HUES64 (cell line): ENCODE data around the gene USP49.

Experiments
- H3K27ac ChIP-seq: 2 replicates; pipeline ENCODE4 v1.7.0; 2013; ENCODE audit warnings: low read depth, low read length, inconsistent platforms
- H3K27me3 ChIP-seq: 2 replicates; pipeline ENCODE4 v1.6.1; 2013; ENCODE audit warnings: mild to moderate bottlenecking, low read length; ENCODE audit not compliant: insufficient read depth
- H3K36me3 ChIP-seq: 2 replicates; pipeline ENCODE4 v1.6.1; 2013; ENCODE audit warnings: mild to moderate bottlenecking, low read length; ENCODE audit not compliant: insufficient read depth
- H3K4me1 ChIP-seq: 2 replicates; pipeline ENCODE4 v1.6.1; 2013; ENCODE audit warnings: mild to moderate bottlenecking, low read length, moderate library complexity; ENCODE audit not compliant: insufficient read depth
- H3K4me3 ChIP-seq: 2 replicates; pipeline ENCODE4 v1.5.1; 2013; ENCODE audit warnings: mild to moderate bottlenecking, low read length, moderate library complexity
- H3K9ac ChIP-seq: 2 replicates; pipeline ENCODE4 v1.6.1; 2013; ENCODE audit warnings: mild to moderate bottlenecking, low read depth, low read length
- H3K9me3 ChIP-seq: 2 replicates; pipeline ENCODE4 v1.6.1; 2013; ENCODE audit warnings: low read depth, low read length; ENCODE audit not compliant: insufficient read depth
- WGBS: fragments of 150-250, 120-280 bp; methylation state at CpG from one replicate; pipeline ENCODE4 v1.1.7; 2013; ENCODE audit warnings: missing lambda C conversion rate; 5-methylcytosine and 5-hydroxymethylcytosine counted together

USP49 gene

GRCh38 chr6:41748102-41748477 lies 147.1 kb downstream of the USP49 start:
- 94% methylated on average over 6 of the region's 6 CpGs for WGBS
- no peak overlapping the region for H3K9ac ChIP-seq
- no peaks in the 10 kb centered on the region for H3K36me3 ChIP-seq
- no peaks in the 10 kb centered on the region for H3K4me1 ChIP-seq
- H3K27me3 ChIP-seq: no peaks in the 10 kb centered on the region
- H3K9me3 ChIP-seq: no peaks in the 10 kb centered on the region
- H3K4me3 ChIP-seq: no peak overlapping the region
- no peak overlapping the region for H3K27ac ChIP-seq

GRCh38 chr6:41747256-41748101 lies 147.7 kb downstream of the USP49 start, which contains the start of gene PGC:
Gene PGC (minus strand): TSS chr6:41747397. CDS start chr6:41747334, 63 bp downstream.
- no peaks in the 10 kb centered on the region for H3K4me1 ChIP-seq
- H3K36me3 ChIP-seq: no peaks in the 10 kb centered on the region
- no peak within 1 kb of the TSS for H3K27ac ChIP-seq
- 94% methylated on average over 15 of the region's 15 CpGs for WGBS
- H3K9me3 ChIP-seq: no peaks in the 10 kb centered on the region
- H3K9ac ChIP-seq: no peak within 1 kb of the TSS
- H3K27me3 ChIP-seq: no peaks in the 10 kb centered on the region
- H3K4me3 ChIP-seq: no peak within 1 kb of the TSS

GRCh38 chr6:41746107-41746506 lies 149.1 kb downstream of the USP49 start:
- H3K9me3 ChIP-seq: no peaks in the 10 kb centered on the region
- no peak overlapping the region for H3K9ac ChIP-seq
- 95% methylated on average over 10 of the region's 10 CpGs for WGBS

DNA sequence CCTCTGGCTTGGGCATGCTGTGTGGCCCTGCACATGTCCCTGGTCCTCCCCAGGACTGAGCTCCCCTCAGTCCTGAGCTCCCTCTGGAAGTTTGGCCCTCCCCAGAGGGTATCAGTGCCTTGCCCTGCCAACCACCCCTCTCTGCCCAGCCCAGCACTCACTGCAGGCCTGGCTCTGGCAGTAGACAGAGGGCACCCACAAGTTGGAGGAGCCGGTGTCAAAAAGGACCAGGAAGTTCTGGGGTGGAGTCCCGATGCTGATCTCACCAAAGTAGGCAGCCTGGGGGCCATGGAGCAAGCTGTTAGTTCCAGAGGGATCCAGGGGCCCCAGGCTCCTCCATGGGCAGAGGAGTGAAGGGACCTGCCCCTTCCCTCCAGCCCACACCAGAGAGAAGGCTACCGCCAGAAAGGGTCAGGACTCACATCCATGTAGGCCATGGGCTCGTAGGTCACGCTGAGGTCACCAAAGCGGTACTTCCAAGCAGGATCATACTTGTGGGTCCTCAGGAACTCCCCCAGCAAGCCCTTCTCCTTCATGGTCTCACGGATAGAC lies 150.9 kb downstream of the USP49 start:
- no peaks in the 10 kb centered on the region for H3K27me3 ChIP-seq
- no peak overlapping the region for H3K4me3 ChIP-seq
- no peaks in the 10 kb centered on the region for H3K9me3 ChIP-seq
- H3K9ac ChIP-seq: no peak overlapping the region
- no peak overlapping the region for H3K27ac ChIP-seq
- 90% methylated on average over 7 of the region's 7 CpGs for WGBS
- H3K36me3 ChIP-seq: no peaks in the 10 kb centered on the region
- H3K4me1 ChIP-seq: no peaks in the 10 kb centered on the region

More at GRCh38 chr6:41746107-41746506, 149.1 kb downstream of the USP49 start:
- Histone ChIP-seq H3K4me3 (no peak overlapping the region), H3K36me3 (no peaks in the 10 kb centered on the region), H3K27ac (no peak overlapping the region), H3K4me1 (no peaks in the 10 kb centered on the region), H3K27me3 (no peaks in the 10 kb centered on the region)

- H3K9me3 ChIP-seq: no peaks in the 10 kb centered on the region
Observed at GRCh38 chr6:41743406-41744235, 151.6 kb downstream of the USP49 start.

DNA sequence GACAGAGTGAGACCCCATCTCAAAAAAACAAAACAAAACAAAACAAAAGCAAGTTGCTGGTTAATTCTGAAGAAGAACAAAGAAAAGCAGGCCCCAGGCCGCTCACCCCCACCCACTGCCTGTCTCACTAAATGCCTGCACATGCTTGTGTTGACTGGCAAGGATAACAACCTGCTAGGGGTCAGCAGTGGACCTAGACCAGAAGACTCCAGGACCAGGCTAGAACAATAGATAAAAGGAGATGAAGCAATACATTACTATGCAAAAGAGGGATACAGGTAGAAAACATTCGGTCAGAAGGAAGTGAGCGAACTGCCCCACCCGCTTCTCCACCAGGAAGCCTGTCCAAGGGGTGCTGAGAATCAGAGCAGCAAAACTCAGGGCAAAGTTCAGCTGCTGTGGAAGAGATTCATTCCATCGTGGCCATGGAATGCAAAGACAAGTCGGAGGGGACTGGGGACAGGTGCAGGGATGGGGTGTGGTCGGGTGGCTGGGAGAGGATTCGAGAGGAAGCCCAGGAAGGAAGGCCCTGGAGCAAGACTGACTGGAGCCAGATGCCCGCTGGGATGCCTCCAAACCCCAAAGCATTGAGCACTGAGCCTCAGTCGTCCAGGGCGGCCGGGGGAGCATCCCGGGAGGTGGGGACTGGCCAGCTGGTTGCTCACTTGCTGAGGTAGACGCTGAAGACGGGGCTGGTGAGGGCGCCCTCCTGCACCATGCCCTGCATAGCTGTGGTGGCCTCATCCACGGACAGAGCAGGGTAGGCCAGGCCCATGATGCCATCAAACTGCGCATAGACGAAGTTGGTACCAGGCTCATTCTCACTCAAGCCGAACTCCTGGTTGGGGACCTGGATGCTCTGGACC lies 153.3 kb downstream of the USP49 start:
- H3K9me3 ChIP-seq: no peaks in the 10 kb centered on the region
- H3K4me3 ChIP-seq: no peak overlapping the region
- no peak overlapping the region for H3K27ac ChIP-seq
- H3K4me1 ChIP-seq: no peaks in the 10 kb centered on the region
- H3K27me3 ChIP-seq: no peaks in the 10 kb centered on the region
- H3K9ac ChIP-seq: no peak overlapping the region
- WGBS: 89% methylated on average over 20 of the region's 20 CpGs
- no peaks in the 10 kb centered on the region for H3K36me3 ChIP-seq

More at GRCh38 chr6:41743406-41744235, 151.6 kb downstream of the USP49 start:
- H3K4me3 ChIP-seq: no peak overlapping the region
- WGBS: 91% methylated on average over 6 of the region's 6 CpGs
- H3K36me3 ChIP-seq: no peaks in the 10 kb centered on the region
- H3K9ac ChIP-seq: no peak overlapping the region
- no peaks in the 10 kb centered on the region for H3K27me3 ChIP-seq
- H3K4me1 ChIP-seq: no peaks in the 10 kb centered on the region
- no peak overlapping the region for H3K27ac ChIP-seq

DNA sequence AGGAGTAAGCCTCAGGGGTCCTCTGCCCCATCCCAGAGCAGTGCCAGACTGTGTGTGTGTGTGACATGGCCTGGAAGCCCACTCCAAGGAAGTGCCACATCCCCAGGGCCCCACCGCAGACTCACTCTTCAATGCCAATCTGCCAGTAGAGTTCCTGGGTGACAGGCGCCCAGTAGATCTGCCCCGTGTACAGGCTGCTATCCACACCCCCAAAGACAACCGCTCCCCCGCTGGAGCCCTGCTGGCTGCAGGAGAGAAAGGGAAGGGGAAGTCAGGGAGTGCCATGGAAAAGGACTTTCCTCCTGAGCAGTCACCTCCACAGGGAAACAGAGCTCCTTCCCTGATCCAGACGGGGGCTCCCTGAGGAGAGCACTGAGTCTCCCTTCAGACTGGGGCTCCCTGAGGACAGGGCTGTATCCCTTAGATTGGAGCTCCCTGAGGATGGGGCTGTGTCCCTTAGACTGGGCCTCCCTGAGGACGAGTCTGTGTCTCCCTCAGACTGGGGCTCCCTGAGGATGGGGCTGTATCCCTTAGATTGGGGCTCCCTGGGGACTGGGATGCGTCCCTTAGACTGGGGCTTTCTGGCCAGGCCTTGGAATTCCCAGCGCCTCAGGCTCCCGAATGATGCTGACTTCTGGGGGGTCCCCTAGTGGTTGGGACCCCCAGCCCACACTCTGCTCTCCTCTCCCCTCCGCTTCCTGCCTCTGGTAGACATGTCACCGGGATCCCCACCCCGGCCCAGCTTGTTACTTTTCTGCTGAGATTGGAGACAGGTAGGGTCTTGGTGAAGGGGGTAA lies 154.6 kb downstream of the USP49 start:
- WGBS: 94% methylated on average over 13 of the region's 13 CpGs

More for the DNA sequence above, 154.6 kb downstream of the USP49 start:
- no peaks in the 10 kb centered on the region for H3K36me3 ChIP-seq
- H3K4me1 ChIP-seq: peaks cover 4% of the 10 kb centered on the region; the same call in 1 of the 2 replicates
- no peaks in the 10 kb centered on the region for H3K9me3 ChIP-seq
- H3K9ac ChIP-seq: no peak overlapping the region
- no peaks in the 10 kb centered on the region for H3K27me3 ChIP-seq
- H3K27ac ChIP-seq: no peak overlapping the region
- H3K4me3 ChIP-seq: no peak overlapping the region
